Neuronal stem cell (in vitro differentiated cells): ENCODE data around the gene PARM1.

Experiments used
- DNase-seq: peaks from one replicate; pipeline ENCODE4 v3.0.0-alpha.2; 2013; ENCODE audit warnings: low spot score
- H2AFZ ChIP-seq: one replicate; pipeline ENCODE4 v1.6.1; 2013; ENCODE audit warnings: mild to moderate bottlenecking, low read length, inconsistent platforms
- H2AK5ac ChIP-seq: 2 replicates; pipeline ENCODE4 v1.6.1; 2013; ENCODE audit warnings: low read depth, mild to moderate bottlenecking, inconsistent platforms, low read length, moderate library complexity, mixed read lengths
- H2BK120ac ChIP-seq: 2 replicates; pipeline ENCODE4 v1.6.1; 2013; ENCODE audit warnings: low read depth, mild to moderate bottlenecking, inconsistent platforms, low read length, moderate library complexity, mixed read lengths
- H2BK12ac ChIP-seq: one replicate; pipeline ENCODE4 v1.6.1; 2013; ENCODE audit warnings: low read length, inconsistent platforms
- H2BK15ac ChIP-seq: 2 replicates; pipeline ENCODE4 v1.6.1; 2013; ENCODE audit warnings: mild to moderate bottlenecking, low read length, inconsistent platforms, mixed read lengths
- H2BK5ac ChIP-seq: one replicate; pipeline ENCODE4 v1.6.1; 2013; ENCODE audit warnings: inconsistent platforms, mild to moderate bottlenecking, low read length, moderate library complexity
- H3K14ac ChIP-seq: one replicate; pipeline ENCODE4 v1.6.1; 2013; ENCODE audit warnings: low read length, inconsistent platforms
- H3K18ac ChIP-seq: 2 replicates; pipeline ENCODE4 v1.6.1; 2013; ENCODE audit warnings: low read length, inconsistent platforms
- H3K23ac ChIP-seq: 2 replicates; pipeline ENCODE4 v1.6.1; 2013; ENCODE audit warnings: low read depth, mild to moderate bottlenecking, mixed read lengths, low read length, inconsistent platforms; ENCODE audit not compliant: poor library complexity
- H3K27ac ChIP-seq: replicated peaks from 3 replicates; pipeline ENCODE4 v1.5.1; 2013; ENCODE audit warnings: low read length, inconsistent platforms
- H3K27me3 ChIP-seq, 3 experiments: 2 replicates each; pipeline ENCODE4 v1.6.1; 2013; ENCODE audit warnings: low read length in 3 of 3, mild to moderate bottlenecking in 2 of 3, inconsistent platforms in 1 of 3, low read depth in 1 of 3, mixed read lengths in 1 of 3, moderate library complexity in 1 of 3; ENCODE audit not compliant: control insufficient read depth in 3 of 3, insufficient read depth in 3 of 3
- H3K36me3 ChIP-seq, 2 donors: replicated peaks in 1 of 2; 2 replicates each; pipeline ENCODE4 v1.6.1; 2013; ENCODE audit warnings: low read length in 2 of 2; ENCODE audit not compliant: control insufficient read depth in 2 of 2, insufficient read depth in 2 of 2
- H3K4ac ChIP-seq: 2 replicates; pipeline ENCODE4 v1.6.1; 2013; ENCODE audit warnings: inconsistent platforms, mild to moderate bottlenecking, low read length, moderate library complexity
- H3K4me1 ChIP-seq, 2 donors: 1 replicate in 1 of 2; 2 replicates in 1 of 2; pipeline ENCODE4 v1.6.1; 2013; ENCODE audit warnings: low read length in 2 of 2, low read depth in 1 of 2; ENCODE audit not compliant: control insufficient read depth in 2 of 2, insufficient read depth in 1 of 2
- H3K4me2 ChIP-seq: one replicate; pipeline ENCODE4 v1.6.1; 2013; ENCODE audit warnings: mild to moderate bottlenecking, low read length, inconsistent platforms; ENCODE audit not compliant: insufficient read depth, poor library complexity, severe bottlenecking
- H3K4me3 ChIP-seq, 2 donors: 2 replicates each; pipeline ENCODE4 v1.5.1; 2013; ENCODE audit warnings: low read length in 2 of 2, mild to moderate bottlenecking in 2 of 2, inconsistent platforms in 1 of 2, moderate library complexity in 1 of 2
- H3K79me1 ChIP-seq: one replicate; pipeline ENCODE4 v1.6.1; 2013; ENCODE audit warnings: low read depth, mild to moderate bottlenecking, inconsistent platforms, low read length, moderate library complexity
- H3K9ac ChIP-seq: one replicate; pipeline ENCODE4 v1.6.1; 2013; ENCODE audit warnings: mild to moderate bottlenecking, low read depth, low read length, inconsistent platforms; ENCODE audit not compliant: poor library complexity
- H3K9me3 ChIP-seq, 2 donors: replicated peaks in 1 of 2; 2 replicates each; pipeline versions ENCODE3 to v1.6.1; 2013; ENCODE audit warnings: low read length in 2 of 2, mild to moderate bottlenecking in 2 of 2, inconsistent platforms in 1 of 2, low read depth in 1 of 2, mixed read lengths in 1 of 2, moderate library complexity in 1 of 2; ENCODE audit not compliant: control insufficient read depth in 2 of 2, insufficient read depth in 1 of 2
- H4K8ac ChIP-seq: one replicate; pipeline ENCODE4 v1.6.1; 2013; ENCODE audit warnings: low read depth, mild to moderate bottlenecking, inconsistent platforms, low read length, moderate library complexity
- H4K91ac ChIP-seq: one replicate; pipeline ENCODE4 v1.6.1; 2013; ENCODE audit warnings: low read length, low read depth, mild to moderate bottlenecking, inconsistent platforms; ENCODE audit not compliant: poor library complexity
- WGBS, 2 donors: extraction: QIAGEN DNeasy Blood & Tissue Kit; methylation state at CpG; one replicate each; pipeline ENCODE4 v1.1.7; 2013; ENCODE audit warnings: missing lambda C conversion rate in 2 of 2, mixed read lengths in 1 of 2; ENCODE audit not compliant: insufficient read length in 2 of 2, insufficient replicate concordance in 1 of 2; ENCODE audit errors: extremely low coverage in 2 of 2; 5-methylcytosine and 5-hydroxymethylcytosine counted together

PARM1 gene

DNA sequence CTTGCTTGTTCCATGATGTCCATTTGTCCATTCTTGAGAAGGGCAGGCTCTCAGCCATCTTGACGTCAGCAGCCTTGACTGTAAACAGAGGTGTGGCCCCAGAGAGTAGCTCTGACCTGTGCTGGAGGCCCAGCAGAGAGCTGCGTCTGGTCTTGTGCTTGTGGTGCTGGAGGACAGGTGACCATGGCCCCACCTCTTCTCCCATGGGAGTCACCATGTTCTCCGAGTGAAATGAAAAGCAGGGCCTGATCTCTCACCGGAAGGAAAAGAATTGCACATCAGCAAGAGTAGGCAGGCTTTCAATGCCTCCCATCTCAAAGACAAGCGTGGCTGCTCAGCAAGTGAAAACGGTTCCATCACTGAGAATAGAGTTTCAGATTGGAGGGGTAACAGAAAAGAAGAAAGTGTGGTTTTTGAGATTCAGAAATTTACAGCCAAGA lies 11.5 kb downstream of the PARM1 start:
- H3K9ac ChIP-seq = no peak overlapping the region
- H3K79me1 ChIP-seq = no peaks in the 10 kb centered on the region
- no peaks in the 10 kb centered on the region for H3K4me1 ChIP-seq
- no peak overlapping the region for H2AFZ ChIP-seq
- H3K27me3 ChIP-seq = no peaks in the 10 kb centered on the region
- no peak overlapping the region for H2BK12ac ChIP-seq
- DNase-seq = no peak
- no peak overlapping the region for H4K8ac ChIP-seq
- H3K4me3 ChIP-seq = no peak overlapping the region
- no peaks in the 10 kb centered on the region for H3K9me3 ChIP-seq
- WGBS, 2 donors = no CpG with 5 or more reads among the region's 6 CpGs
- no peak overlapping the region for H2BK5ac ChIP-seq
- no peak overlapping the region for H2BK120ac ChIP-seq
- no peak overlapping the region for H3K14ac ChIP-seq
- no peak overlapping the region for H3K4me2 ChIP-seq
- no peaks in the 10 kb centered on the region for H3K36me3 ChIP-seq
- H2BK15ac ChIP-seq = no peak overlapping the region
- H3K27ac ChIP-seq = no peak overlapping the region
- H3K18ac ChIP-seq = no peak overlapping the region
- no peak overlapping the region for H2AK5ac ChIP-seq
- no peak overlapping the region for H4K91ac ChIP-seq
- H3K23ac ChIP-seq = no peak overlapping the region
- no peak overlapping the region for H3K4ac ChIP-seq

DNA sequence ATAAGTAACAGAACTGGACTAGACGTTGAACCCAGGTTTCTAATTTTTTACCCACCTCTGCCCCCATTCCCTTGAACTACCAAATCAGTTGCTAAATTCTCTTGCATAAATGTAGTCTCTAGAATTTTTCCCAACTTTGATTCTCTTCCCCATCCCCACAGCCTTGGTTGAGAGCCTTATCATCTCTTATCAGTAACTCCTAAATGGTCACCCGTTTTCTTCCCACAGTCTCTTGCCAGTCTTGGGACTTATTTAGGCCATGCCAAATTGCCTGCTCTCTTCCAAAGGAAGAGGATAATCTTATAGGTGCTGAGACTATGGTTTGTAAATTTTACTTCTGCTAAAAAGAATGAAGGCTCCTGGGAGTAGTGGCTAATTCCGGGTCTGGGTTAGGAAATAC lies 13.3 kb downstream of the PARM1 start:
- no peak overlapping the region for H3K4me3 ChIP-seq
- H3K9me3 ChIP-seq = no peaks in the 10 kb centered on the region
- no peak overlapping the region for H2BK12ac ChIP-seq
- H3K4me2 ChIP-seq = no peak overlapping the region
- H2BK5ac ChIP-seq = no peak overlapping the region
- H3K18ac ChIP-seq = no peak overlapping the region
- H4K8ac ChIP-seq = no peak overlapping the region
- no CpG with 5 or more reads among the region's 3 CpGs for WGBS, 2 donors
- H3K27me3 ChIP-seq = no peaks in the 10 kb centered on the region
- no peaks in the 10 kb centered on the region for H3K36me3 ChIP-seq
- no peak overlapping the region for H3K9ac ChIP-seq
- no peaks in the 10 kb centered on the region for H3K4me1 ChIP-seq
- H2AFZ ChIP-seq = no peak overlapping the region
- H2BK15ac ChIP-seq = no peak overlapping the region
- H3K79me1 ChIP-seq = no peaks in the 10 kb centered on the region
- no peak overlapping the region for H2BK120ac ChIP-seq
- no peak overlapping the region for H3K23ac ChIP-seq
- H3K27ac ChIP-seq = no peak overlapping the region
- no peak overlapping the region for H4K91ac ChIP-seq
- H3K14ac ChIP-seq = no peak overlapping the region
- H2AK5ac ChIP-seq = no peak overlapping the region
- DNase-seq = no peak
- H3K4ac ChIP-seq = no peak overlapping the region

DNA sequence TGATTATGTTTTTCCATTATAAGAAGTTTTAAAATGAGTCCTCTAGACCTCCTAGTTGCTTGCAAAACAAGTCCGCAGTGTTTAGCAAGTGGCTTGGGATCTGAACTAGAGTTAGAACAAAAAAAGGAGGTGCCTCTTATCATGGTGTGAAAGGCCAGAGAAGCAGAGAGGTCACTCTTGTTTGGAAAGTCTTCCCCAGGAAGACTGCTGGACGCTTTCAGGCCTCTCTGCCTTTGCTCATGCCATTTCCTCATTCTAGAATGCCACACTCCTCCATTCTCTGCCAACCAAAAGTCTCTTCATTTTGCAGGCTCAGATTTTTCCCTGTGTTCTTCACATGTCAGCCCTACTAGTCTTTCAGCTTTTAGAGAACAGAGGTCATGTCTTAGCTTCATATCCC lies 14.9 kb downstream of the PARM1 start:
- no peak overlapping the region for H2BK12ac ChIP-seq
- no peak overlapping the region for H3K18ac ChIP-seq
- no peak overlapping the region for H4K8ac ChIP-seq
- no peak for DNase-seq
- WGBS, 2 donors = no CpG with 5 or more reads among the region's 2 CpGs
- no peak overlapping the region for H3K23ac ChIP-seq
- H2AK5ac ChIP-seq = no peak overlapping the region
- no peak overlapping the region for H4K91ac ChIP-seq
- H3K27ac ChIP-seq = no peak overlapping the region
- H2AFZ ChIP-seq = no peak overlapping the region
- H3K9ac ChIP-seq = no peak overlapping the region
- H2BK5ac ChIP-seq = no peak overlapping the region
- no peak overlapping the region for H3K4ac ChIP-seq
- H3K4me3 ChIP-seq = no peak overlapping the region
- no peaks in the 10 kb centered on the region for H3K36me3 ChIP-seq
- H3K4me1 ChIP-seq = no peaks in the 10 kb centered on the region
- no peak overlapping the region for H2BK120ac ChIP-seq
- H3K79me1 ChIP-seq = no peaks in the 10 kb centered on the region
- no peaks in the 10 kb centered on the region for H3K27me3 ChIP-seq
- H3K4me2 ChIP-seq = no peak overlapping the region
- no peak overlapping the region for H3K14ac ChIP-seq
- no peaks in the 10 kb centered on the region for H3K9me3 ChIP-seq
- no peak overlapping the region for H2BK15ac ChIP-seq

DNA sequence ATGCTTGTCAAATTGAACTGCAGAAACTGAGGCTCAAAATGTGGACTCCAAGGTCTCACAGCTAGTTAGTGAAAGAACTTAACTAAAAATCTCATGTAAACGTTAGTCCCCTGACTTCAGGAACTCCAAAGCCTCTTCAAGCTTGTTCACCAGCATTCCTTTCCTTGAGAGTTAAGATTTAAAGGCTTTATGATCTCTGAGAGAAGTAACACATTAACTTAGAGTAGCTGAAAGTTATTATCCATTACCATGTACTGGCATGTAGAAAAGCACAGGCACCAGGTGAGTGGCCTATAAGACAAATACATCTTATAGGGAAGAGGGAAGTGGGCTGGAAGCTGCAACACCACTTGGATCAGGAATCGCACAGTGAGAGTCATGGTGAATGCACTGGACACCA lies 15.3 kb downstream of the PARM1 start:
- H2BK120ac ChIP-seq = no peak overlapping the region
- H3K4me3 ChIP-seq = no peak overlapping the region
- H3K18ac ChIP-seq = no peak overlapping the region
- H3K4me1 ChIP-seq = no peaks in the 10 kb centered on the region
- no peak overlapping the region for H3K23ac ChIP-seq
- no peaks in the 10 kb centered on the region for H3K9me3 ChIP-seq
- H2AK5ac ChIP-seq = no peak overlapping the region
- H4K91ac ChIP-seq = no peak overlapping the region
- no peak overlapping the region for H2AFZ ChIP-seq
- no CpG with 5 or more reads among the region's 2 CpGs for WGBS, 2 donors
- no peak overlapping the region for H3K14ac ChIP-seq
- H3K9ac ChIP-seq = no peak overlapping the region
- DNase-seq = no peak
- H3K4me2 ChIP-seq = no peak overlapping the region
- H2BK12ac ChIP-seq = no peak overlapping the region
- H2BK15ac ChIP-seq = no peak overlapping the region
- H3K4ac ChIP-seq = no peak overlapping the region
- no peak overlapping the region for H2BK5ac ChIP-seq
- H3K27me3 ChIP-seq = no peaks in the 10 kb centered on the region
- no peak overlapping the region for H4K8ac ChIP-seq
- H3K79me1 ChIP-seq = no peaks in the 10 kb centered on the region
- no peak overlapping the region for H3K27ac ChIP-seq
- H3K36me3 ChIP-seq = no peaks in the 10 kb centered on the region
